Chondrocyte (in vitro differentiated cells): ENCODE measurements around the gene ATP5IF1. TPM values are rescaled to one million over a fixed set of nuclear protein-coding genes. Genes with fewer than 3 reads are reported as not detected.
A peak's percentile ranks its signal among the peaks of the same experiment; 100 is the strongest.

Experiments used
- DNase-seq: peaks from one replicate; pipeline ENCODE4 v3.0.0; 2021; ENCODE audit warnings: mixed read lengths, low spot score
- H3K27ac Mint-ChIP-seq: one replicate; pipeline ENCODE4 v1.8.0; 2021; ENCODE audit warnings: mild to moderate bottlenecking, moderate library complexity, mixed read lengths; ENCODE audit not compliant: unreplicated experiment
- H3K27me3 Mint-ChIP-seq: 2 replicates; pipeline ENCODE4 v1.8.0; 2021; ENCODE audit warnings: low read depth, mixed read lengths
- H3K36me3 Mint-ChIP-seq: 2 replicates; pipeline ENCODE4 v1.8.0; 2021; ENCODE audit warnings: low read depth, mixed read lengths
- H3K4me1 Mint-ChIP-seq: 2 replicates; pipeline ENCODE4 v1.8.0; 2021; ENCODE audit warnings: low read depth, mild to moderate bottlenecking, mixed read lengths
- H3K4me3 Mint-ChIP-seq: one replicate; pipeline ENCODE4 v1.8.0; 2021; ENCODE audit warnings: mild to moderate bottlenecking, moderate library complexity, mixed read lengths; ENCODE audit not compliant: unreplicated experiment
- H3K9me3 Mint-ChIP-seq: 2 replicates; pipeline ENCODE4 v1.8.0; 2021; ENCODE audit warnings: low read depth, mixed read lengths
- total RNA-seq: library from RNA; stranded (reverse); gene quantifications from 3 replicates; pipeline ENCODE4 v1.2.1, GENCODE V29; 2021
- TF ChIP-seq, protein P1 (sequence below): fragments of 200-600 bp; sonication (generic); IDR thresholded peaks from 2 replicates; pipeline ENCODE4 v1.5.0; 2021; ENCODE audit warnings: antibody characterized with exemption, mild to moderate bottlenecking, moderate library complexity

ATP5IF1 gene
- total RNA-seq, 1 donor from 2014 or later: 125 TPM

DNA sequence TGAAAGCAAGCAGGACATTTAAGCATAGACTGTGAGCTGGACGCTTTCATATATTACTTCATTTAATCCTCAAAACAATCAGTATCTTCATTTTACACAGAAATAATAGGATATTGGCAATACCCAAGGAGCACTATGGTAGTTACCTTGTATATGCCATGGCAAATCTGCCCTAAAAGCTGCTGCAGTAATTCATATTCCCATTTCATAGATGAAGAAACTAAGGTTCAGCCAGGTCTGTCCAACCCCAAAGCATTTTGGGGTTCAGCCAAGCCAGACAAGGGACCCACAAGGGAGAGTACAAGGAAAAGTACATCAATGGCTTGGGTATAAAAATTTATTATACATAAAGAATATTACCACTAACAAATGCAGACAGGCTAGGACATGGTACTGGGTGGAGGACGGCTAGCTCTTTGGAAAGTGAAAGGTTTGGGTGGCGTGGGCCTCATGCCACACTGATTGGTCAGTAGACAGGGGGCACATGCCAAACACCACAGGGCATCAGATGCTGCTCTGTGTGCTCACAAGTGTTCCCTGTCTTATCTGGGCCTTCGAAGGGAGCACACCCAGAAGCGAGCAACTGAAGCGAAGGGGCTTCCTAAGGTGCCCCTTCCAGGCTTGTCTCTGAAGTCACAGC, 35.6 kb upstream of the ATP5IF1 start:
- Mint-ChIP-seq H3K4me3 (no peak overlapping the region), H3K4me1 (peaks cover 12% of the 10 kb centered on the region), H3K27me3 (no peaks in the 10 kb centered on the region), H3K27ac (no peak overlapping the region), H3K36me3 (peaks cover 30% of the 10 kb centered on the region), H3K9me3 (no peaks in the 10 kb centered on the region)
- no peak for DNase-seq
- TF ChIP-seq, protein P1, sequence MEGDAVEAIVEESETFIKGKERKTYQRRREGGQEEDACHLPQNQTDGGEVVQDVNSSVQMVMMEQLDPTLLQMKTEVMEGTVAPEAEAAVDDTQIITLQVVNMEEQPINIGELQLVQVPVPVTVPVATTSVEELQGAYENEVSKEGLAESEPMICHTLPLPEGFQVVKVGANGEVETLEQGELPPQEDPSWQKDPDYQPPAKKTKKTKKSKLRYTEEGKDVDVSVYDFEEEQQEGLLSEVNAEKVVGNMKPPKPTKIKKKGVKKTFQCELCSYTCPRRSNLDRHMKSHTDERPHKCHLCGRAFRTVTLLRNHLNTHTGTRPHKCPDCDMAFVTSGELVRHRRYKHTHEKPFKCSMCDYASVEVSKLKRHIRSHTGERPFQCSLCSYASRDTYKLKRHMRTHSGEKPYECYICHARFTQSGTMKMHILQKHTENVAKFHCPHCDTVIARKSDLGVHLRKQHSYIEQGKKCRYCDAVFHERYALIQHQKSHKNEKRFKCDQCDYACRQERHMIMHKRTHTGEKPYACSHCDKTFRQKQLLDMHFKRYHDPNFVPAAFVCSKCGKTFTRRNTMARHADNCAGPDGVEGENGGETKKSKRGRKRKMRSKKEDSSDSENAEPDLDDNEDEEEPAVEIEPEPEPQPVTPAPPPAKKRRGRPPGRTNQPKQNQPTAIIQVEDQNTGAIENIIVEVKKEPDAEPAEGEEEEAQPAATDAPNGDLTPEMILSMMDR: no peak

DNA sequence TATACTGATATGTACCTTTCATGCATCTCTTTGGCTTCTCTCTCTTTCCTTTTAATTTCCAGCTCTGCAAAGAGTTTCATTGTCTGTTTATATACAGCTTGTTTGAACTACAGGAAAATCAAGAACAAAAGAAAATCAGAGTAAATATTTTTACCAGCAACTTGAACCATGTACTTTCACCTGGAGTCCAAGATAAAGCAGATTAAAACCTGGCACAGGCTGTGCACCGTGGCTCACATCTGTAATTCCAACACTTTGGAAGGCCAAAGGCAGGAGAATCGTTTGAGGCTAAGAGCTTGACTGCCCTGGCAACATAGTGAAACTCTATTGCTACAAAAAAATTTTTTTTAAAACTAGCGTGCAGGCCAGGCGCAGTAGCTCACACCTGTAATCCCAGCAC, 30.7 kb upstream of the ATP5IF1 start:
- DNase-seq: no peak
- no peaks in the 10 kb centered on the region for H3K27me3 Mint-ChIP-seq
- H3K4me3 Mint-ChIP-seq: no peak overlapping the region
- H3K36me3 Mint-ChIP-seq: peaks cover 21% of the 10 kb centered on the region
- H3K4me1 Mint-ChIP-seq: no peaks in the 10 kb centered on the region
- H3K9me3 Mint-ChIP-seq: no peaks in the 10 kb centered on the region
- TF ChIP-seq, protein P1: no peak
- H3K27ac Mint-ChIP-seq: no peak overlapping the region

DNA sequence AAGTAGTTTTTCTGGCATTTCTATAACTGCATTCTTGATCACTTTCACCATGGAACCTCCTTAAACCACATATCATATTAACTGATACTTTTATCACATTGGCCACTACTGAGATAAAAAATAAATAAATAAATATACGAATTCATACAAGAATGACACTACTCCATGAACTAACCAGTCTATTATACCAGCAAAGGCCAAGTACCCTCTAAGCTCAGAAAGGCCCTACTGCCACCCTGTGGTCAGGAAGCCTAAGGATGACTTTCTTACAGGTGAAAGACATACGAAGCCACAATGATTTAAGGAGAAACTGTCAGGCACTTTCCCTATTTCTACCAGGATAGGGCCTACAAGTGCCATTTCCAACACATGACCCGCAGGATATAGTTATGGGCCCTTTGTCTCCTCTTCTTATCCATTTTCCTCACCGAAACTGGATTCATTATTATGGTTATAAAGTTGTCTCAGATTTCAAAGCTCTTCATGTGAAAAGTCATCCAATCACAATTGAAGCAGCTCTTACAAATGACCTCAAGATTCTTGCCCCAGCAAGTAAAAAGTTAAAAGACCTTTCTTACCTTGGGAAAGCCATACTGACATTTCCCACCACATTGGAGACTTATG, 27.0 kb upstream of the ATP5IF1 start:
- no peaks in the 10 kb centered on the region for H3K27me3 Mint-ChIP-seq
- H3K4me1 Mint-ChIP-seq: no peaks in the 10 kb centered on the region
- H3K4me3 Mint-ChIP-seq: no peak overlapping the region
- TF ChIP-seq, protein P1: peak; percentile 87
- H3K9me3 Mint-ChIP-seq: no peaks in the 10 kb centered on the region
- no peak overlapping the region for H3K27ac Mint-ChIP-seq
- DNase-seq: no peak
- peaks cover 9% of the 10 kb centered on the region for H3K36me3 Mint-ChIP-seq

DNA sequence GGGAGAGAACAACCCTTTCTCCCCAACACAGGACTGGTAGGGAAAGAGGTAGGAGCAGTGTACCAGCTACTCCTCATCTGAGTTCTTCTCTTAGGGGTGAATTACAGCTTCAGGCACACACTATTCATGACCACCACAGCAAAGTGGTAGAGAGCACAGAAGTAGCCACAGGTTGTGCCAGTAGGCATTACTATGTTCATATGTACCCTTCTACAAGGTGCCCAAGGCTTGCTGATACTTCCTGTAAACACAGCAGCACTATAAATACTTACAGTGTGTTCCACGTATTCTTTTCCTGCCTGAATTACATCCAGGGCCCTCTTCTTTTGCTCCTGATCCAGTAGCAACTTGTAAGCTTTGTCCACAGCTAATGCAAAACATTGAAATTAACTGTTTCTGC, 26.2 kb upstream of the ATP5IF1 start:
- TF ChIP-seq, protein P1: no peak
- DNase-seq: no peak
- no peak overlapping the region for H3K27ac Mint-ChIP-seq
- peaks cover 9% of the 10 kb centered on the region for H3K36me3 Mint-ChIP-seq
- H3K9me3 Mint-ChIP-seq: no peaks in the 10 kb centered on the region
- H3K4me1 Mint-ChIP-seq: no peaks in the 10 kb centered on the region
- H3K27me3 Mint-ChIP-seq: no peaks in the 10 kb centered on the region
- no peak overlapping the region for H3K4me3 Mint-ChIP-seq

DNA sequence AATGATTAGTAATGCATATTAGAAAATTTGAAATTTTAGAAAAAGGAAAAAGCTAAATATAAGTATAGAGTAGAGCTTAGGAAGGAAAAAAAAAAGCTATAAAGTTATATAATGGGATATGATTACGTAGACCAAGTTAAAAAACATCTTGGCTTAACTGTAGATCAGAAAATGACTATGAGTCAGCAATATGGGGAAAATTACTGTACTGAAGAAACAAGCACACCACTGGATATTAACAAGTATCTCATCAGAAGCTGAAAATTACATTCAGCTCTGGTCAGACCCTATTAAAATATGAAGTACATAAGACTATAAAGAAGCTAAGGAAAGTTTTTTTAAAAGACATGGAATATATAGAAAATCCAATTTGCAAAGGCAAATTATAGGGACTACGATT, 22.6 kb upstream of the ATP5IF1 start:
- no peaks in the 10 kb centered on the region for H3K9me3 Mint-ChIP-seq
- H3K4me1 Mint-ChIP-seq: no peaks in the 10 kb centered on the region
- no peaks in the 10 kb centered on the region for H3K27me3 Mint-ChIP-seq
- TF ChIP-seq, protein P1: no peak
- H3K36me3 Mint-ChIP-seq: peaks cover 8% of the 10 kb centered on the region
- no peak overlapping the region for H3K27ac Mint-ChIP-seq
- DNase-seq: no peak
- no peak overlapping the region for H3K4me3 Mint-ChIP-seq
